ENCODE measurements around the gene ZNF80. TPM values are rescaled to one million over a fixed set of nuclear protein-coding genes. Genes with fewer than 3 reads are reported as not detected.

ZNF80 gene
- total and polyA plus RNA-seq, 8 donors, result 0.09 to 0.16 (median 0.12) TPM; not detected in 4

- TF ChIP-seq CTCF (IDR thresholded peaks at IDR 0.05), result no peak
- no peak for ATAC-seq
- intact Hi-C loops (cut with DNase I), result no loop called here
- no peaks in the 10 kb centered on the region for H3K27me3 ChIP-seq
- DNase-seq, result no peak
- peaks cover 0 to 16% of the 10 kb centered on the region in 2 donors for H3K9me3 ChIP-seq
- H3K27ac ChIP-seq, result no peak overlapping the region
- H3K36me3 ChIP-seq, result no peaks in the 10 kb centered on the region
- no peaks in the 10 kb centered on the region for H3K4me1 ChIP-seq
- H3K4me3 ChIP-seq, result no peak overlapping the region
Observed at GRCh38 chr3:114221881-114222264, 15.5 kb downstream of the ZNF80 start.

- Histone ChIP-seq H3K4me3 (no peak overlapping the region), H3K27ac (no peak overlapping the region), H3K4me1 (no peaks in the 10 kb centered on the region), H3K27me3 (no peaks in the 10 kb centered on the region), H3K36me3 (no peaks in the 10 kb centered on the region), H3K9me3 (peaks cover 0 to 16% of the 10 kb centered on the region in 2 donors)
- TF ChIP-seq CTCF (IDR thresholded peaks at IDR 0.05), result no peak
- intact Hi-C loops (cut with DNase I), result no loop called here
- DNase-seq (no peak), ATAC-seq (no peak)
Observed at GRCh38 chr3:114221165-114221880, 16.1 kb downstream of the ZNF80 start.

DNA sequence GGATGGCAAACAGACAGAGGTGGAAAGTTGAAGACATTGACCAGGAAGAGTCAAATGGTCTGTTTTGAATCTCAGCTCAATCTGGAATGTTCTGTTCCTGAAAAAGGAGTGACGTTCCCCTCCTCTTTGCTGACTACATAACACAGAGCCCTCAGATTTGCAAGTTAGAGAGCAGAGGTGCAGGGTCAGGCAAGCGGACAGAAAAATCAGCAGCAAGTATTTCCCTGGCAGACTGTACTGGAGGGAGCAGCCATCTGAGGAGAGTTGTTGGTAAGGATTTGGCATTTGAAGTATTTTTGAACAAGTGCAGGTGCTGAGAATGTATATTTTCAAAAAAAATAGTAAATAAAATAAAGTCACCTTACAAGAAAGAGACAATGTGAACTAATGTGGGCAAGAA, 17.6 kb downstream of the ZNF80 start:
- H3K27me3 ChIP-seq, result no peaks in the 10 kb centered on the region
- H3K9me3 ChIP-seq, result peaks cover 0 to 6% of the 10 kb centered on the region in 2 donors
- no peak for TF ChIP-seq CTCF (IDR thresholded peaks at IDR 0.05)
- H3K27ac ChIP-seq, result no peak overlapping the region
- no peaks in the 10 kb centered on the region for H3K36me3 ChIP-seq
- intact Hi-C loops (cut with DNase I), result no loop called here
- DNase-seq, result no peak
- no peak for ATAC-seq
- no peaks in the 10 kb centered on the region for H3K4me1 ChIP-seq
- H3K4me3 ChIP-seq, result no peak overlapping the region

- intact Hi-C loops (cut with DNase I), result no loop called here
- Histone ChIP-seq H3K9me3 (no peaks in the 10 kb centered on the region), H3K4me3 (no peak overlapping the region), H3K27ac (no peak overlapping the region), H3K36me3 (no peaks in the 10 kb centered on the region), H3K4me1 (peaks cover 0 to 5% of the 10 kb centered on the region in 2 donors), H3K27me3 (no peaks in the 10 kb centered on the region)
- DNase-seq, result no peak
- no peak for ATAC-seq
- TF ChIP-seq CTCF (IDR thresholded peaks at IDR 0.05), result no peak
Observed at GRCh38 chr3:114218578-114219185, 18.7 kb downstream of the ZNF80 start.

DNA sequence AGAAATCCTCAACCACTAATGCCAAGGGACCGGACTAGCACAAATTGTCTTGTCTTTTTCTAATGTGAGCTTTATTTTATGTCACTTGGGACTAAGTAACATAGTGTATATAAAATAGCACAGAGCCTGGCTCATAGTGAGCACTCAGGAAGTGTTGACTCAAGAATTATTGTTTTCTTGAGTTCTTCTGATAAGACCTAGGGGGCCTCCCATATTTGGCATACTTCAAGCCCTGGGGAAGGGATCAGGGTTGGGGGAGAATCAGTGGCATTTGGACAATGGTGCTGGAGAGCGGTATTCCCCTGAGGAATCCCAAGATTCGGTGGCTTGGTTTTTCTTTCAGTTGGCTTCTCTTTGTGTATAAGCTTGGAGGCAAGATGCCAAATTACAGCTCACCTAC, 19.4 kb downstream of the ZNF80 start:
- intact Hi-C loops (cut with DNase I), result no loop called here
- H3K36me3 ChIP-seq, result no peaks in the 10 kb centered on the region
- no peak for TF ChIP-seq CTCF (IDR thresholded peaks at IDR 0.05)
- no peak overlapping the region for H3K4me3 ChIP-seq
- no peaks in the 10 kb centered on the region for H3K27me3 ChIP-seq
- ATAC-seq, result no peak
- DNase-seq, result no peak
- H3K9me3 ChIP-seq, result no peaks in the 10 kb centered on the region
- H3K27ac ChIP-seq, result no peak overlapping the region
- peaks cover 0 to 11% of the 10 kb centered on the region in 2 donors for H3K4me1 ChIP-seq
